Activated naive CD4-positive, alpha-beta T cell treated with anti-CD3 and anti-CD28 coated beads, Interleukin-2, amount 10 ng/mL, durations not matched to agents 7 days and 5 days (primary cell): Measurements from ENCODE around the gene OBSCN.
"Not testable (repeated sequence)": the region's sequence is repeated elsewhere in the genome, so short reads cannot be mapped to it uniquely, and the experiment has no call there.

Experiments
- CTCF ChIA-PET: fragments of 350-600 bp; sonication (Branson Sonifier 250); formaldehyde crosslinking; loops from one replicate; lab custom pipeline; 2021; ENCODE audit warnings: antibody characterized with exemption; lab: Charles Lee
- DNase-seq: peaks from one replicate; pipeline ENCODE4 v3.0.0-alpha.2; 2020
- H3K27ac Mint-ChIP-seq: one replicate; pipeline ENCODE4 v1.8.0; 2021; ENCODE audit warnings: mild to moderate bottlenecking, moderate library complexity, mixed read lengths
- H3K27me3 Mint-ChIP-seq: one replicate; pipeline ENCODE4 v1.8.0; 2021; ENCODE audit warnings: mild to moderate bottlenecking, mixed read lengths
- H3K36me3 Mint-ChIP-seq: one replicate; pipeline ENCODE4 v1.8.0; 2021; ENCODE audit warnings: mixed read lengths
- H3K4me1 Mint-ChIP-seq: one replicate; pipeline ENCODE4 v1.8.0; 2021; ENCODE audit warnings: mixed read lengths
- H3K4me3 Mint-ChIP-seq: one replicate; pipeline ENCODE4 v1.8.0; 2021; ENCODE audit warnings: mild to moderate bottlenecking, moderate library complexity, mixed read lengths
- H3K9me3 Mint-ChIP-seq: one replicate; pipeline ENCODE4 v1.8.0; 2021; ENCODE audit warnings: mixed read lengths

The OBSCN gene

GRCh38 chr1:228249513-228250305, 41.9 kb downstream of the OBSCN start:
- H3K4me1 Mint-ChIP-seq: peaks cover 17% of the 10 kb centered on the region
- no peak overlapping the region for H3K4me3 Mint-ChIP-seq
- H3K27me3 Mint-ChIP-seq: no peaks in the 10 kb centered on the region
- CTCF ChIA-PET: no interaction called here
- peaks cover 45% of the 10 kb centered on the region for H3K36me3 Mint-ChIP-seq
- no peak overlapping the region for H3K27ac Mint-ChIP-seq
- no peak for DNase-seq
- peaks cover 27% of the 10 kb centered on the region for H3K9me3 Mint-ChIP-seq

- H3K27ac Mint-ChIP-seq, H3K27me3 Mint-ChIP-seq, DNase-seq, H3K4me1 Mint-ChIP-seq, CTCF ChIA-PET, H3K9me3 Mint-ChIP-seq, H3K4me3 Mint-ChIP-seq: not testable (repeated sequence)
- H3K36me3 Mint-ChIP-seq: peaks cover 23% of the 10 kb centered on the region
Measured at GRCh38 chr1:228252476-228252875, 44.6 kb downstream of the OBSCN start.

- no peak overlapping the region for H3K27ac Mint-ChIP-seq
- peaks cover 11% of the 10 kb centered on the region for H3K36me3 Mint-ChIP-seq
- no peaks in the 10 kb centered on the region for H3K27me3 Mint-ChIP-seq
- H3K9me3 Mint-ChIP-seq: peaks cover 6% of the 10 kb centered on the region
- H3K4me1 Mint-ChIP-seq: no peaks in the 10 kb centered on the region
- CTCF ChIA-PET: no interaction called here
- no peak overlapping the region for H3K4me3 Mint-ChIP-seq
- DNase-seq: no peak
Measured at GRCh38 chr1:228256626-228257375, 49.0 kb downstream of the OBSCN start.

- DNase-seq: no peak
- peaks cover 6% of the 10 kb centered on the region for H3K36me3 Mint-ChIP-seq
- no peak overlapping the region for H3K4me3 Mint-ChIP-seq
- peaks cover 12% of the 10 kb centered on the region for H3K9me3 Mint-ChIP-seq
- H3K4me1 Mint-ChIP-seq: no peaks in the 10 kb centered on the region
- CTCF ChIA-PET: no interaction called here
- H3K27ac Mint-ChIP-seq: no peak overlapping the region
- H3K27me3 Mint-ChIP-seq: no peaks in the 10 kb centered on the region
Measured at GRCh38 chr1:228258486-228258885, 50.6 kb downstream of the OBSCN start.

GRCh38 chr1:228259368-228259894, 51.6 kb downstream of the OBSCN start:
- peaks cover 12% of the 10 kb centered on the region for H3K9me3 Mint-ChIP-seq
- CTCF ChIA-PET: no interaction called here
- no peaks in the 10 kb centered on the region for H3K27me3 Mint-ChIP-seq
- no peak overlapping the region for H3K27ac Mint-ChIP-seq
- no peak overlapping the region for H3K4me3 Mint-ChIP-seq
- DNase-seq: no peak
- H3K36me3 Mint-ChIP-seq: peaks cover 6% of the 10 kb centered on the region
- H3K4me1 Mint-ChIP-seq: no peaks in the 10 kb centered on the region

- peaks cover 12% of the 10 kb centered on the region for H3K9me3 Mint-ChIP-seq
- DNase-seq: no peak
- H3K36me3 Mint-ChIP-seq: peaks cover 6% of the 10 kb centered on the region
- H3K4me1 Mint-ChIP-seq: no peaks in the 10 kb centered on the region
- H3K4me3 Mint-ChIP-seq: no peak overlapping the region
- no peak overlapping the region for H3K27ac Mint-ChIP-seq
- CTCF ChIA-PET: no interaction called here
- no peaks in the 10 kb centered on the region for H3K27me3 Mint-ChIP-seq
Measured at GRCh38 chr1:228259951-228260350, 52.1 kb downstream of the OBSCN start.

- Mint-ChIP-seq H3K4me3 (no peak overlapping the region), H3K36me3 (no peaks in the 10 kb centered on the region), H3K27me3 (no peaks in the 10 kb centered on the region), H3K4me1 (no peaks in the 10 kb centered on the region), H3K9me3 (peaks cover 12% of the 10 kb centered on the region), H3K27ac (no peak overlapping the region)
- no peak for DNase-seq
- CTCF ChIA-PET: no interaction called here
Measured at GRCh38 chr1:228261706-228262105, 53.9 kb downstream of the OBSCN start.

GRCh38 chr1:228262475-228262874, 54.6 kb downstream of the OBSCN start:
- H3K27ac Mint-ChIP-seq: no peak overlapping the region
- no peaks in the 10 kb centered on the region for H3K4me1 Mint-ChIP-seq
- H3K27me3 Mint-ChIP-seq: no peaks in the 10 kb centered on the region
- DNase-seq: no peak
- CTCF ChIA-PET: no interaction called here
- no peaks in the 10 kb centered on the region for H3K36me3 Mint-ChIP-seq
- H3K4me3 Mint-ChIP-seq: no peak overlapping the region
- H3K9me3 Mint-ChIP-seq: peaks cover 12% of the 10 kb centered on the region

- Mint-ChIP-seq H3K9me3 (peaks cover 12% of the 10 kb centered on the region), H3K36me3 (no peaks in the 10 kb centered on the region), H3K4me1 (peaks cover 3% of the 10 kb centered on the region), H3K27ac (no peak overlapping the region), H3K4me3 (no peak overlapping the region), H3K27me3 (no peaks in the 10 kb centered on the region)
- CTCF ChIA-PET: no interaction called here
- DNase-seq: no peak
Measured at GRCh38 chr1:228263636-228264035, 55.8 kb downstream of the OBSCN start.

GRCh38 chr1:228264090-228264829, 56.4 kb downstream of the OBSCN start:
- Mint-ChIP-seq H3K36me3 (no peaks in the 10 kb centered on the region), H3K27ac (no peak overlapping the region), H3K4me3 (no peak overlapping the region), H3K9me3 (peaks cover 12% of the 10 kb centered on the region), H3K27me3 (no peaks in the 10 kb centered on the region), H3K4me1 (peaks cover 3% of the 10 kb centered on the region)
- CTCF ChIA-PET: no interaction called here
- no peak for DNase-seq

- no peak overlapping the region for H3K4me3 Mint-ChIP-seq
- H3K27ac Mint-ChIP-seq: no peak overlapping the region
- no peak for DNase-seq
- H3K9me3 Mint-ChIP-seq: peaks cover 12% of the 10 kb centered on the region
- no peaks in the 10 kb centered on the region for H3K36me3 Mint-ChIP-seq
- CTCF ChIA-PET: no interaction called here
- H3K27me3 Mint-ChIP-seq: no peaks in the 10 kb centered on the region
- peaks cover 3% of the 10 kb centered on the region for H3K4me1 Mint-ChIP-seq
Measured at GRCh38 chr1:228265167-228265566, 57.3 kb downstream of the OBSCN start.

GRCh38 chr1:228267962-228268880, 60.4 kb downstream of the OBSCN start:
- no peak for DNase-seq
- H3K4me3 Mint-ChIP-seq: no peak overlapping the region
- H3K4me1 Mint-ChIP-seq: peaks cover 3% of the 10 kb centered on the region
- no peaks in the 10 kb centered on the region for H3K27me3 Mint-ChIP-seq
- no peaks in the 10 kb centered on the region for H3K36me3 Mint-ChIP-seq
- H3K9me3 Mint-ChIP-seq: no peaks in the 10 kb centered on the region
- CTCF ChIA-PET: no interaction called here
- no peak overlapping the region for H3K27ac Mint-ChIP-seq

- CTCF ChIA-PET: no interaction called here
- Mint-ChIP-seq H3K36me3 (no peaks in the 10 kb centered on the region), H3K4me1 (peaks cover 3% of the 10 kb centered on the region), H3K27ac (no peak overlapping the region), H3K4me3 (no peak overlapping the region), H3K9me3 (no peaks in the 10 kb centered on the region), H3K27me3 (no peaks in the 10 kb centered on the region)
- no peak for DNase-seq
Measured at GRCh38 chr1:228268881-228269265, 61.0 kb downstream of the OBSCN start.
